IPS-15b (cell line): ENCODE results near the gene ZG16B.

Experiments
- H3K27me3 ChIP-seq: one replicate; pipeline ENCODE4 v1.6.1; 2013; ENCODE audit warnings: low read length; ENCODE audit not compliant: control insufficient read depth, insufficient read depth
- H3K36me3 ChIP-seq: one replicate; pipeline ENCODE4 v1.6.1; 2013; ENCODE audit warnings: low read length; ENCODE audit not compliant: control insufficient read depth, insufficient read depth
- H3K4me1 ChIP-seq: one replicate; pipeline ENCODE4 v1.6.1; 2013; ENCODE audit warnings: mild to moderate bottlenecking, low read length; ENCODE audit not compliant: control insufficient read depth, insufficient read depth
- H3K4me3 ChIP-seq: one replicate; pipeline ENCODE4 v1.5.1; 2013; ENCODE audit warnings: low read depth, low read length
- H3K9ac ChIP-seq: one replicate; pipeline ENCODE4 v1.6.1; 2013; ENCODE audit warnings: low read depth, mild to moderate bottlenecking, low read length
- H3K9me3 ChIP-seq: one replicate; pipeline ENCODE4 v1.6.1; 2013; ENCODE audit warnings: mild to moderate bottlenecking, low read length; ENCODE audit not compliant: control insufficient read depth, insufficient read depth

ZG16B gene

GRCh38 chr16:2871926-2872325, 41.8 kb downstream of the ZG16B start:
- no peak overlapping the region for H3K4me3 ChIP-seq
- H3K36me3 ChIP-seq: no peaks in the 10 kb centered on the region
- no peaks in the 10 kb centered on the region for H3K9me3 ChIP-seq
- no peaks in the 10 kb centered on the region for H3K4me1 ChIP-seq
- no peak overlapping the region for H3K9ac ChIP-seq
- peaks cover 5% of the 10 kb centered on the region for H3K27me3 ChIP-seq

DNA sequence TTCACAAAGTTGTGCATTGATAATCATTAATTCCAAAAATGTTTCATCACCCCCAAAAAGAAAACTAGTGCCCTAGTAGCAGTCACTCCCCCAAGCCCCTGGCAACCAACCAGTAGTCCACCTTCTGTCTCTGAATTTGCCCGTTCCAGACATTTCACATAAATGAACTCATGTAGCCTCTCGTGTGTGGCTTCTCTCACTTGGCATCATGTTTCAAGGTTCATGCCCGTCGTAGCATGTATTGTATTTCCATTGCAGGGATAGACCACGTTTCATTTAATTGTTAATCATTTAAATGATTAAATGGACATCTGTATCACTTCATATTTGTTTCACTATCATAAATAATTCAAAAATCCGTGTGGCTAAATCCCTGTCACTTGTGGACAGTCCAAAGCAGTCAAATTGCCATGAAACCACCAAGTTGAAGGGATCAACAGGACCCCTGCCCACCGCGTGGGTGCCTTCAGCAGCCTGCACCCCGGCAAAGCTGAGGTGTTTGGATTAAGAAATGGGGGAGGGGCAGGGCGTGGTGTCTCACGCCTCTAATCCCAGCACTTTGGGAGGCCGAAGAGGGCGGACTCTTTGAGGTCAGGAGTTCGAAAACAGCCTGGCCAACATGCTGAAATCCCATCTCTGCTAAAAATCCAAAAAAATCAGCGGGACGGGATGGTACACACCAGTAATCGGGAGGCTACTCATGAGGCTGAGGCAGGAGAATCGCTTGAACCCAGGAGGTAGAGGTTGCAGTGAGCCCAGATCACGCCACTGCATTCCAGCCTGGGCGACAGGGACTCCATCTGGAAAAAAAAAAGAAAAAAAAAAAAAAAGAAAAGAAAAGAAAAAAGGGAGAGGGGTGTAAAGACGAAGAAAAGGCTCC, 44.2 kb downstream of the ZG16B start:
- Histone ChIP-seq H3K36me3 (no peaks in the 10 kb centered on the region), H3K4me1 (no peaks in the 10 kb centered on the region), H3K9ac (peak overlapping the region; percentile 24), H3K9me3 (no peaks in the 10 kb centered on the region), H3K4me3 (peak overlapping the region; percentile 19), H3K27me3 (peaks cover 5% of the 10 kb centered on the region)

DNA sequence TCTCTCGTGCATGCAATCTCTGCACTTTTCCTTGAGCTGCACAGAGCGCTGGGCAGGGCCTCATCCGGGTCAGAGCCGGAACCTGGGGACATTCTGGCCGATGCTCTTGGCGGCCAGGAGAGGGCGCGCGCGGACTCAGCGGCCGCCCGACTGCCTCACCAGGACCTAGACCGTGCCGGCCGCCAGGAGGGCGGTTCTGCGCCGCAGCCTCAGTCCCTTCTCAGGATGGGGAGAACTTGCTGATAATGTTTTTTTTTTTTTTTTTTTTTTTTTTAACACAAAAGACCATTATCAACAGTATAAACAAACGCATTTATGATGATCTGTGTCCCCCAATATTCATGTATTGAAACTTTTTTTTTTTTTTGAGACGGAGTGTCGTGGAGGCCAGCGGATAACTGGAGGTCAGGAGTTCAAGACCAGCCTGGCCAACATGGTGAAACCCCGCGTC, 44.8 kb downstream of the ZG16B start:
- Histone ChIP-seq H3K9me3 (no peaks in the 10 kb centered on the region), H3K4me3 (peak overlapping the region; percentile 19), H3K4me1 (no peaks in the 10 kb centered on the region), H3K9ac (no peak overlapping the region), H3K36me3 (no peaks in the 10 kb centered on the region), H3K27me3 (peaks cover 2% of the 10 kb centered on the region)

GRCh38 chr16:2879854-2880508, 49.9 kb downstream of the ZG16B start:
- no peaks in the 10 kb centered on the region for H3K9me3 ChIP-seq
- H3K9ac ChIP-seq: no peak overlapping the region
- H3K4me1 ChIP-seq: no peaks in the 10 kb centered on the region
- H3K4me3 ChIP-seq: no peak overlapping the region
- peaks cover 2% of the 10 kb centered on the region for H3K27me3 ChIP-seq
- peaks cover 3% of the 10 kb centered on the region for H3K36me3 ChIP-seq
